CD4-positive, CD25-positive, alpha-beta regulatory T cell (primary cell): ENCODE data around the gene MSANTD1. TPM values are rescaled to one million over a fixed set of nuclear protein-coding genes. Genes with fewer than 3 reads are reported as not detected.
A peak's percentile ranks its signal among the peaks of the same experiment; 100 is the strongest.

Source experiments
- ATAC-seq, 2 donors: fragments of 150-1000 bp; cut with Tn5 transposase; one replicate each; pipeline ENCODE4 v1.10.0; 2021; ENCODE audit warnings: low read depth in 2 of 2, moderate number of reproducible peaks in 2 of 2, moderate library complexity in 1 of 2
- DNase-seq, 3 donors: peaks; one replicate each; pipeline versions ENCODE4 v3.0.0 to v3.0.0-alpha.2; 2012 to 2022; ENCODE audit warnings: mixed read lengths in 1 of 3
- H3K27ac ChIP-seq: one replicate; pipeline ENCODE4 v1.7.0; 2013; ENCODE audit warnings: mild to moderate bottlenecking, low read length; ENCODE audit not compliant: insufficient read depth, poor library complexity, severe bottlenecking
- H3K27me3 ChIP-seq: one replicate; pipeline ENCODE4 v1.7.0; 2013; ENCODE audit warnings: low read length; ENCODE audit not compliant: control insufficient read depth, insufficient read depth
- H3K36me3 ChIP-seq: one replicate; pipeline ENCODE4 v1.7.0; 2013; ENCODE audit warnings: mild to moderate bottlenecking, low read length, moderate library complexity; ENCODE audit not compliant: control insufficient read depth, insufficient read depth
- H3K4me1 ChIP-seq: 2 replicates; pipeline ENCODE4 v1.7.0; 2013; ENCODE audit warnings: mild to moderate bottlenecking, low read length; ENCODE audit not compliant: insufficient read depth, control insufficient read depth, poor library complexity, severe bottlenecking
- H3K4me3 ChIP-seq: one replicate; pipeline ENCODE4 v1.7.0; 2013; ENCODE audit warnings: low read depth, mild to moderate bottlenecking, low read length, moderate library complexity
- H3K9me3 ChIP-seq, 2 experiments: 1 replicate in 1 of 2; 2 replicates in 1 of 2; pipeline ENCODE4 v1.7.0; 2013; ENCODE audit warnings: low read length in 2 of 2, mild to moderate bottlenecking in 1 of 2, moderate library complexity in 1 of 2; ENCODE audit not compliant: control insufficient read depth in 2 of 2
- H3K27ac Mint-ChIP-seq, 3 donors: one replicate each; pipeline ENCODE4 v1.8.0; 2020 to 2022; ENCODE audit warnings: mild to moderate bottlenecking in 3 of 3, mixed read lengths in 3 of 3, moderate library complexity in 2 of 3
- H3K27me3 Mint-ChIP-seq: one replicate; pipeline ENCODE4 v1.8.0; 2022; ENCODE audit warnings: mild to moderate bottlenecking, mixed read lengths
- H3K36me3 Mint-ChIP-seq: one replicate; pipeline ENCODE4 v1.8.0; 2020; ENCODE audit warnings: mixed read lengths
- H3K4me1 Mint-ChIP-seq, 4 donors: one replicate each; pipeline ENCODE4 v1.8.0; 2020 to 2022; ENCODE audit warnings: mixed read lengths in 4 of 4, mild to moderate bottlenecking in 1 of 4
- H3K4me3 Mint-ChIP-seq, 4 donors: one replicate each; pipeline ENCODE4 v1.8.0; 2020 to 2022; ENCODE audit warnings: mild to moderate bottlenecking in 4 of 4, mixed read lengths in 4 of 4, moderate library complexity in 3 of 4
- H3K9me3 Mint-ChIP-seq, 7 donors: one replicate each; pipeline ENCODE4 v1.8.0; 2020 to 2022; ENCODE audit warnings: mixed read lengths in 7 of 7, mild to moderate bottlenecking in 3 of 7, moderate library complexity in 2 of 7
- polyA plus RNA-seq, 4 donors: library from polyadenylated mRNA; unstranded; fragments of 300-500 nt; fragmentation: Illumina TruSeq; gene quantifications; one replicate each; pipeline ENCODE4 v1.2.3, GENCODE V29; 2021
- total RNA-seq: library from RNA; stranded (reverse); gene quantifications from one replicate; pipeline ENCODE4 v1.2.3, GENCODE V29; 2022

MSANTD1 gene
- 2.0 TPM for total RNA-seq
- polyA plus RNA-seq, result under 1 TPM in 2 of 4 donors, not detected in 2; 0.05 to 0.22 TPM

DNA sequence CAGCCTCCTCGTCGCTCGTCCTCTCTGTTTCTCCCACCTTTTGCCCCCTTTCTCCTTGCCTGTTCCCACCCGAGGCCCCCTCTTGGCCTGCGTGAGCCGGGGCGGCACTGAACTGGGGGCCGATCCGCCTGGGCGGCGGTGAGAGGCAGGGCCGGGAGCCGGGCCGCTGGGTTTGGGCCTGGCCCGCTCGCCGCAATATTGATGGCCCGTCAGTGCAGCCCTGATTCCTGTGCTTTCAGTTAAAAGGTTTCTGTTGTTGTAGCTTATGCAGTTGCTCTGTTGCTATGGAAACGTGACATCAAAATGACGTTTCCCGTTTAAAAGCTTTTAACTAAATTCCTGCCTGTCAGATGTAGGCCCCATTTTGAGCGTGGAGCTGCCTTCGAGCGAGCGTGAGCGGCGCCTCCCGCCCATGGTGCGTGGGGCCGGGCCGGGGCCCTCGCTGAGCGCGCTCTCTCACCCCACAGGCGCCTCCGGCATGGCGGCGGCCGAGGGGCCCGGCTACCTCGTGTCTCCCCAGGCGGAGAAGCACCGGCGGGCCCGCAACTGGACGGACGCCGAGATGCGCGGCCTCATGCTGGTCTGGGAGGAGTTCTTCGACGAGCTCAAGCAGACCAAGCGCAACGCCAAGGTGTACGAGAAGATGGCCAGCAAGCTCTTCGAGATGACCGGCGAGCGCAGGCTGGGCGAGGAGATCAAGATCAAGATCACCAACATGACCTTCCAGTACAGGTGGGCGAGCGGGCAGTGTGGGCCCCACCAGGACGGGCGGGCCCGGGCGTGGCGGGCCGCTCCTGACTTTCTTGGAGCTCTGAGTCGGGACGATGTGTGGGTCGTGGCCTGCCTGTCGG, at the start of gene MSANTD1:
Gene MSANTD1 (plus strand): TSS at position 349 of the 851 bp plus-strand sequence. CDS start 64 bp downstream, at position 413.
- Mint-ChIP-seq H3K27me3 (no peaks in the 10 kb centered on the region), H3K4me1 (no peaks in the 10 kb centered on the region), H3K4me3 (no peak within 1 kb of the TSS), H3K27ac (no peak within 1 kb of the TSS), H3K36me3 (no peaks in the 10 kb centered on the region), H3K9me3 (peaks cover 0 to 1% (median 0%) of the 10 kb centered on the region in 7 donors)
- Histone ChIP-seq H3K9me3 (no peaks in the 10 kb centered on the region), H3K4me3 (no peak within 1 kb of the TSS), H3K27ac (no peak within 1 kb of the TSS), H3K4me1 (peaks cover 2% of the 10 kb centered on the region), H3K36me3 (no peaks in the 10 kb centered on the region), H3K27me3 (no peaks in the 10 kb centered on the region)
- DNase-seq, result peak in 1 of 3 donors; percentile 27
- ATAC-seq, result no peak

DNA sequence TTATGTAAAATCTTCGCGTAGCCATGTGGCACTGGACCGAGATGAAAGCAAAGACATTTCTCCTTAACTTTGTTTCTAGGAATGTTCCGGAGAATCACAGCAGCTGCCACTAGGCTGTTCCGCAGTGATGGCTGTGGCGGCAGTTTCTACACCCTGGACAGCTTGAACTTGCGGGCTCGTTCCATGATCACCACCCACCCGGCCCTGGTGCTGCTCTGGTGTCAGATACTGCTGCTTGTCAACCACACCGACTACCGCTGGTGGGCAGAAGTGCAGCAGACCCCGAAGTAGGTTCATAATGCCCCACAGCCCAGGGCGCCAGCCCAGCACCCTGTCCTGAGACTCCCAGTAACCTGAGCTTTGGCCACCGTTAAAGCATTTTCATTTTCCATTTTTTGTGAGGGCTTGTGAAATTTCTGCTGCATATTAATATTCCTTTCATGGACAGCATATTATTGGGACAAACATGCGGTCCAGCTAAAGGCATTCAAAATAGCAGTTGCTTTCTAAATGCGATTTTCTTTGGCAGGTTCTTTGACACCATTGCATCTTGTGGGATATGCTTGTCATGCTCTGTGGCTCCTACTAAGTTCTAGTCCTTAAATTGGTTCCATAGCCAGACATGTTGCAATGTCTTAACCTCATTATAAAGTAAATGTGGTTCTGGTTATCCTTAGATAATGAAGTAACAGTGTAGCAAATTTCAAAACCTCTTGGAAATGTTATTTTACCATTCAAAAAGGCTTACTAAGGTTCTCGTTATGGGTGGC, 49.1 kb upstream of the MSANTD1 start:
- H3K27ac ChIP-seq, result no peak overlapping the region
- H3K9me3 ChIP-seq, result no peaks in the 10 kb centered on the region
- no peak for ATAC-seq
- DNase-seq, result no peak
- peaks cover 82% of the 10 kb centered on the region for H3K4me1 ChIP-seq
- Mint-ChIP-seq H3K9me3 (no peaks in the 10 kb centered on the region), H3K4me3 (peak overlapping the region in 1 of 4 donors; percentile 13), H3K36me3 (peaks cover 23% of the 10 kb centered on the region), H3K4me1 (peaks cover 34 to 91% (median 60%) of the 10 kb centered on the region in 4 donors), H3K27me3 (no peaks in the 10 kb centered on the region), H3K27ac (peak overlapping the region in 2 of 3 donors; percentile 51 to 96)
- no peaks in the 10 kb centered on the region for H3K27me3 ChIP-seq
- H3K4me3 ChIP-seq, result no peak overlapping the region
- H3K36me3 ChIP-seq, result peaks cover 4% of the 10 kb centered on the region

DNA sequence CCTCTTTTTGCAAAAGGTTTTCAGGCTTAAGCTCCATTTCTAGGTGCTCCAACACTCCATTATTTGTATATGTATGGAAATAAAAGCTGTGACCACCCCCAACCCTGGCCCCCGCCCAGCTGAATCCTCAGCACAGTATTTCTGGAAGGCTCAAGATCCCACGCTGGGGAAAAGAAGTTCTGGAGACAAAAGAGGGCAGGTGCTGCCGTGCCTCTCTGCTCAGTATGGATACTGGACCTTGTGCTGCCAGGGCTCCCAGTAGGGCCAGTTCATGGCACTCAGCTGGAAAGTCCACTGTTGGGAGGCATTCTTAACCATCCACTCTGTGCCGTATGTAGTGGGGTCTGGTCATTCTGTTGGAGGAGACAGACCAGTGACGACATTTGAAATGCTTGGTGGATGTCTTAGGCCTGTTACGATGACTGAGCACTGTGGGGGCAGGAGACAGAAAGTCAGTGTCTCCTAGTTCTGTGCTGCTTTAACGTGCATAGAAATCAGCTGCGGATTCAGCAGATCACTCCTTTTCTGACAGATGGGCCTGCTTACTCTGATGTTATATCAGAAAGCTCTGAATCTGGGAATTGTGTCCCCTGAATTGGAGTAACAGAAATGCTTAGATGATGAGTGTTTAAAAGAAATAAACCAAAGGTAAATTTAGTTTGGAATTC, 48.4 kb upstream of the MSANTD1 start:
- Histone ChIP-seq H3K4me3 (no peak overlapping the region), H3K27ac (peak overlapping the region; percentile 81), H3K36me3 (peaks cover 4% of the 10 kb centered on the region), H3K9me3 (no peaks in the 10 kb centered on the region), H3K27me3 (no peaks in the 10 kb centered on the region), H3K4me1 (peaks cover 79% of the 10 kb centered on the region)
- DNase-seq (no peak), ATAC-seq (no peak)
- peak overlapping the region; percentile 92 to 96 (median 93) for H3K27ac Mint-ChIP-seq
- peaks cover 34 to 86% (median 53%) of the 10 kb centered on the region in 4 donors for H3K4me1 Mint-ChIP-seq
- H3K36me3 Mint-ChIP-seq, result peaks cover 19% of the 10 kb centered on the region
- H3K27me3 Mint-ChIP-seq, result no peaks in the 10 kb centered on the region
- H3K9me3 Mint-ChIP-seq, result no peaks in the 10 kb centered on the region
- H3K4me3 Mint-ChIP-seq, result peak overlapping the region in 1 of 4 donors; percentile 24

DNA sequence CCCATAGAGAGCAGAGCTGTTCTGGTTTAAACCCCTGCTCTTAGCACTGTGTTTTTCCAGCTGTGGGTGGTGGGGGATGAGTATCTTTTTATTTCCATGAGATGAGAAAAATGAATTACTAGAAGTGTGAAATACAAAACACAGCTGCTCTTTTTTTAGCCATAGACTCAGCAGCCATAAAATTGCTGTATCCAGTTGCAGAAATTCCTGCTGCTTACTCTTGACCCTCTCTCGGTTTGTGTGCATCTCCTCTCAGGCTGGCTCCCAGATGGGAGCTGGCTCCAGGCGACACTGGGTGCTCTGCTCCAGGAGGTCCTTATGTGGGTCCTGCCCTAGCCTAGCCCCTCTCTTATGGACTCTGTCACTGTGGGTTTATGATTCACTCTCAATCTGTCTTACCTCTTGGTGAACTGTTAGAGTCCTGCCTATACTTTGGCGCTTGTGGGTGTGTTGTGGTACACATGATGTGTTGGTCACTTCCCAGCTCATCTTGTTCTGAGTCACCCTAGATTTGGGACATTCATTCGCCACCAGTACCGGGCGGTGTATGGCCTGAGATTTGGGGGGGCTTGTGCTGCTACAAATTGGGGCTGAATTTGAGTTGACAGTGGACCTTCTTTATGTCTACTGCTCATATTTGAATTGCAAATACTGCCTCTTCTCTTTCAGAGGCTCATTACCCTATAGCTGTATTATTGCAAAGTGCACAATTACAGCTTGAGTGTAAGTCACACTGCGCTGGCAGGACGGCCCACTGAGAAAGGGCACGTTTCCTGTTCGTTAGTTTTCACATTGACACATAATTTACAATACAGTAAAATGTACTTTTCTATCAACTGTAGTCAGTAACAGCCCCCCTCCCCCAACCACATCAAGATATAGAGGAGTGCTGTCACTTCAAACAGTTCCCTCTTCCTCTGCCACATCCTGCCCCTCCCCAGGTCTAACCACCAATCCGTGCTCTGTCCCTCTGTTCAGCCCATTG, 46.9 kb upstream of the MSANTD1 start:
- H3K4me3 ChIP-seq, result peak overlapping the region; percentile 82
- DNase-seq (peak; percentile 70 to 98 (median 91)), ATAC-seq (peak; percentile 97 to 98)
- H3K36me3 ChIP-seq, result peaks cover 12% of the 10 kb centered on the region
- H3K9me3 ChIP-seq, result no peaks in the 10 kb centered on the region
- Mint-ChIP-seq H3K4me1 (peaks cover 28 to 80% (median 43%) of the 10 kb centered on the region in 4 donors), H3K27ac (peak overlapping the region; percentile 93 to 96 (median 94)), H3K9me3 (no peaks in the 10 kb centered on the region), H3K36me3 (peaks cover 26% of the 10 kb centered on the region), H3K27me3 (no peaks in the 10 kb centered on the region), H3K4me3 (peak overlapping the region; percentile 79 to 91 (median 86))
- H3K4me1 ChIP-seq, result peaks cover 65% of the 10 kb centered on the region
- no peaks in the 10 kb centered on the region for H3K27me3 ChIP-seq
- peak overlapping the region; percentile 81 for H3K27ac ChIP-seq

DNA sequence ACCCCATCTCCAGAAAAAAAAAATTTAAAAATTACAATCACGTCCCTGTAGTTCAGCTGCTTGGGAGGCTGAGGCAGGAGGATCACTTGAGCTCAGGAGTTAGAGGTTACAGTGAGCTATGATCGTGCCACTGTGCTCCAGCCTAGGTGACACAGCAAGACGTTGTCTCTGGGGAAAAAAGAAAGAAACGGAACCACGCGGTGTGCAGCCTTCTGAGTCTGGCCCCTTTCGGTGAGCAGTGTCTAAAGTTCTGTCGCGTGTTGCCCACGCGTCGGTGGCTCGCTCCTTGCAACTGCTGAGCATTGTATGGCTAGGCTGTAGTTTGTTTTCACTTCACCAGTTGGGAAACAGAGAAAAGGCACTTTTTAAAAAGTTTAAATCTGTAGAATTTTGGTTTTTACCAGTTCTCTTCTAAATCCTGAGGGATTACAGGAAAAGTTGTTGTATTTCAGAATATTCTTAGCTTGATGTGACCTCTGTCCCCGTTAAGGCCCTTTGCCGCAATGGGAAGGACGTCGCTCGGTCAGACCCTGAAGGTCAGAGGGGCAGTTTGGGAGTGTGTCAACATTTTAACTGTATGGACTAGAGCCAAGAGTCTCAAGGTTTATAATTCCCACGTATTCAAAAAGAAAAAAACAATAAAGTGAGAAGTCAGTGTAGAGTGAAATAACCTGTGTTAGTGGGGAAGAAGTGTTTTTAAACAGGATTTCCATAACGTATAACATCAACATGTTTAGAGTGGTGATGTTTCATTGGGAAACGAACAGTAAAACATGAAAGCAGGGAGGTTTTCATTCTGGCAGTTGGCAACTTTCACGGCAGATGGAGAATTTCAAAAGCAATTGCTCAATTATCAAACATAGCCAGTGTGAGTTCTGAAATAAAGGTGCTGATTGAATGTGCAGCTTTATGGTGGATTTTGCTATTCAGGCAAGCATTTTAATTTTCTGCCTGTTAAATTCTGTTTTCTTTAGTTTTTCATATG, 45.8 kb upstream of the MSANTD1 start:
- ATAC-seq, result peak; percentile 15
- Mint-ChIP-seq H3K4me3 (peak overlapping the region; percentile 79 to 91 (median 86)), H3K36me3 (peaks cover 32% of the 10 kb centered on the region), H3K9me3 (no peaks in the 10 kb centered on the region), H3K4me1 (peaks cover 33 to 81% (median 43%) of the 10 kb centered on the region in 4 donors), H3K27me3 (no peaks in the 10 kb centered on the region), H3K27ac (peak overlapping the region; percentile 93 to 96 (median 94))
- Histone ChIP-seq H3K4me3 (peak overlapping the region; percentile 82), H3K27ac (peak overlapping the region; percentile 81), H3K36me3 (peaks cover 23% of the 10 kb centered on the region), H3K9me3 (no peaks in the 10 kb centered on the region), H3K27me3 (no peaks in the 10 kb centered on the region), H3K4me1 (peaks cover 55% of the 10 kb centered on the region)
- DNase-seq, result peak in 2 of 3 donors; percentile 9 to 74

DNA sequence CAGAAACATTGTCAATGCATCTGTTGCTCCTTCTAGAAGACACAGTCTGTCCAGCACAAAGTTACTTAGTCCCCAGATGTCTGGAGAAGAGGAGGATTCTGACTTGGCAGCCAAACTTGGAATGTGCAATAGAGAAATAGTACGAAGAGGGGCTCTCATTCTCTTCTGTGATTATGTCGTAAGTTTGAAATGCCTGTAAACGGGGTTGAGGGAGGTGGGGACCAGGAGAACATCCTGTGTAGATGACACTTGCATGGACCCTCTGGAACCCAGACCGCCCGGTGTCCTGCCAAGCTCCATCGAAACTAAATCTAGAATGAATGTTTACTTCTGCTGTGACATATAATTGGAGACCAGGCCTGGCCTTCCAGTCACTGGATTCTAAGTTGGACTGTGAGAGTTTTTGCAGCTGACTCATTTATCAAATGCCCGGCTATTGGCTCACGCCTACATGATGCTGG, 45.0 kb upstream of the MSANTD1 start:
- no peaks in the 10 kb centered on the region for H3K27me3 Mint-ChIP-seq
- ATAC-seq (no peak), DNase-seq (no peak)
- H3K4me3 Mint-ChIP-seq, result peak overlapping the region; percentile 79 to 91 (median 86)
- no peaks in the 10 kb centered on the region for H3K9me3 Mint-ChIP-seq
- H3K4me1 Mint-ChIP-seq, result peaks cover 35 to 77% (median 45%) of the 10 kb centered on the region in 4 donors
- H3K36me3 ChIP-seq, result peaks cover 31% of the 10 kb centered on the region
- H3K4me1 ChIP-seq, result peaks cover 55% of the 10 kb centered on the region
- H3K27me3 ChIP-seq, result no peaks in the 10 kb centered on the region
- H3K36me3 Mint-ChIP-seq, result peaks cover 36% of the 10 kb centered on the region
- H3K4me3 ChIP-seq, result peak overlapping the region; percentile 82
- H3K27ac Mint-ChIP-seq, result peak overlapping the region; percentile 93 to 96 (median 94)
- H3K9me3 ChIP-seq, result no peaks in the 10 kb centered on the region
- peak overlapping the region; percentile 81 for H3K27ac ChIP-seq
